ENCODE results near the gene LRMDA.

DNA sequence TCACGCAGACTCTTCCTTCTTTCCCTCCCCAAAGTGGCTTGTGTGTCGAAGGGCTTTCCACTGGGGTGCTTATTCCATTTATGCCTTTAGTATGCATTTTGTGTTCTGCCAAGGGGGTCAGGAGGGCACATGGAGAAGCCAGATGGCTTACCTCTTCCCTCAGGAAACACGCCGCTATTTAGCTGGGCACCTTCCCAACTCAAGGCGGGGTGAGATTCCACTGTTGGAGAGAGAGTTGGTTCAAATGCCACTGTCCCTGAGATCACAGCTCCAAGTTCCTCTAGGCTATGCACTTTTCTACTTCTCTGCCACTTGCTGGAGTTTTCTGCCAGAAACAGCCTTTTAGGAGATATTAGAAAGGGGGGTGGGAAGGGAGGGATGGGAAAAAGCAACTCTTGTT lies 1091.8 kb downstream of the LRMDA start:
- TF ChIP-seq EZH2 (IDR thresholded peaks at IDR 0.05; ENCODE audit: borderline replicate concordance, low read depth, low read length, severe bottlenecking), result no peak
- TF ChIP-seq, protein P1, sequence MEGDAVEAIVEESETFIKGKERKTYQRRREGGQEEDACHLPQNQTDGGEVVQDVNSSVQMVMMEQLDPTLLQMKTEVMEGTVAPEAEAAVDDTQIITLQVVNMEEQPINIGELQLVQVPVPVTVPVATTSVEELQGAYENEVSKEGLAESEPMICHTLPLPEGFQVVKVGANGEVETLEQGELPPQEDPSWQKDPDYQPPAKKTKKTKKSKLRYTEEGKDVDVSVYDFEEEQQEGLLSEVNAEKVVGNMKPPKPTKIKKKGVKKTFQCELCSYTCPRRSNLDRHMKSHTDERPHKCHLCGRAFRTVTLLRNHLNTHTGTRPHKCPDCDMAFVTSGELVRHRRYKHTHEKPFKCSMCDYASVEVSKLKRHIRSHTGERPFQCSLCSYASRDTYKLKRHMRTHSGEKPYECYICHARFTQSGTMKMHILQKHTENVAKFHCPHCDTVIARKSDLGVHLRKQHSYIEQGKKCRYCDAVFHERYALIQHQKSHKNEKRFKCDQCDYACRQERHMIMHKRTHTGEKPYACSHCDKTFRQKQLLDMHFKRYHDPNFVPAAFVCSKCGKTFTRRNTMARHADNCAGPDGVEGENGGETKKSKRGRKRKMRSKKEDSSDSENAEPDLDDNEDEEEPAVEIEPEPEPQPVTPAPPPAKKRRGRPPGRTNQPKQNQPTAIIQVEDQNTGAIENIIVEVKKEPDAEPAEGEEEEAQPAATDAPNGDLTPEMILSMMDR (IDR thresholded peaks at IDR 0.05; ENCODE audit: extremely low read depth in 1 of 2, insufficient read depth in 1 of 2, low read depth in 1 of 2, low read length in 2 of 2), result no peak
